Thoracic aorta (tissue), 2 donors: ENCODE results near the gene MPIG6B. TPM values are rescaled to one million over a fixed set of nuclear protein-coding genes. Genes with fewer than 3 reads are reported as not detected.

Experiments
- ATAC-seq: fragments of 150-250 bp; one replicate; pipeline ENCODE4 v1.8.0; 2017; ENCODE audit warnings: low read depth; ENCODE audit not compliant: insufficient number of reproducible peaks, low FRiP score
- DNase-seq: peaks from one replicate; pipeline ENCODE4 v3.0.0-alpha.2; 2020; ENCODE audit warnings: low spot score
- H3K27ac ChIP-seq, 2 donors: fragments of 200-600 bp; sonication (generic); 1 replicate in 1 of 2; 2 replicates in 1 of 2; pipeline ENCODE4 v1.5.1; 2016; ENCODE audit warnings: mild to moderate bottlenecking in 2 of 2, moderate library complexity in 2 of 2
- H3K27me3 ChIP-seq: fragments of 200-600 bp; sonication (generic); replicated peaks from 2 replicates; pipeline ENCODE4 v1.6.0; 2016; ENCODE audit warnings: mild to moderate bottlenecking; ENCODE audit not compliant: insufficient read depth
- H3K36me3 ChIP-seq: fragments of 200-600 bp; sonication (generic); one replicate; pipeline ENCODE4 v1.5.1; 2016
- H3K4me1 ChIP-seq, 2 donors: fragments of 200-600 bp; sonication (generic); 1 replicate in 1 of 2; 2 replicates in 1 of 2; pipeline versions ENCODE4 v1.5.1 to v1.6.0; 2016; ENCODE audit warnings: low read depth in 2 of 2, mild to moderate bottlenecking in 1 of 2; ENCODE audit not compliant: control insufficient read depth in 1 of 2
- H3K4me3 ChIP-seq: fragments of 200-600 bp; sonication (generic); 2 replicates; pipeline ENCODE4 v1.5.1; 2016; ENCODE audit warnings: mild to moderate bottlenecking
- H3K9me3 ChIP-seq: fragments of 200-600 bp; sonication (generic); 2 replicates; pipeline ENCODE4 v1.5.1; 2016
- total RNA-seq, 2 donors: library from RNA; depleted of rRNA; stranded (reverse); fragments of >200 nt; gene quantifications; one replicate each; pipeline versions ENCODE4 v1.1.0 to v1.2.3, GENCODE V29; 2016
- TF ChIP-seq, protein P1 (sequence below): fragments of 200-600 bp; sonication (generic); IDR thresholded peaks from one replicate; pipeline ENCODE4 v1.5.1; 2019; ENCODE audit warnings: antibody characterized with exemption

MPIG6B gene
- total RNA-seq, 2 donors from 2014 or later: not detected

DNA sequence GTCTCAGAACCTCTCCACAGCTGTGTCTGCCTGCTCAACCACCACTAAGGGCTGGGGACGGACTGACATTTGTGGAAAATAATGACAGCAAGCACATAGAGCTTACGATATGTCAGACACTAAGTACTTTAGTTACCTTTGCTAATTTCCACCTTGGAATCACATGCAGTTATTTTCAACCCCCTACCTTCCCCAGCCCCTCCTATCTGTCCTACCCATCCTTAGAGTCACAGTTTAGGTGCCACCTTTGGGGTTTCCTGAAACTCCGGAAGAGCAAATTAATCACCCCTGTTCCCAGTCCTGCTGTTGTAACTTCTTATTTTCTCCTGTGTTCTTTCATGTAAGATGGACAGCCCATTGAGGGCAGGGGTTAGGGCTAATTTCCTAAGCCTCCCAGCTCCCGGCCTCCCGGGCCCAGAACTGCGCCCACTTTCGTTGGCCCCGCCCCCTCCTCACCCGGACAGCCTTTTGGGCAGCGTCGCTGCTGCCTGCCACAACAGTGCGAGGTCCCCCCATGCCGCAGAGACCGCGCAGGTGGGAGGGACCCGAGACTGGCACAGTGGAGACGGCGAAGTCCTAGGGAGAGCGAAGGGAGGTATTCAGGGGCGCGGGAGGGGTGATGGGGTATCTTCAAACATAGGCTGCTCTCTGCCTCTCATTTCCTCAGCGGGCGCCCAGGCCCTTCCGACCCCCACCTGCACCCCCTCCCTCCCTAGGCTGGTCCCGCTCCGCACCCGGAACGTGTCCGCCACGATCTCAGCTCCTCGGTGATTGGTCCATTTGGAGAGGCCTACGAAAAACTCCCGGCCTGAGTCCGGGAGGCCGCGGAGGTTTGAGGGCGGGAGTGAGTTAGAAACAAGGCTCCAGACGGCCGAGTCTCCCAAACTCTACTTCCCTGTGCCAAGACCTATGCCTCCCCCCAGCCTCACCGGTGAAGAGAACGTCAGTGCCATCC, 4.8 kb downstream of the MPIG6B start:
- H3K9me3 ChIP-seq: no peaks in the 10 kb centered on the region
- TF ChIP-seq, protein P1, sequence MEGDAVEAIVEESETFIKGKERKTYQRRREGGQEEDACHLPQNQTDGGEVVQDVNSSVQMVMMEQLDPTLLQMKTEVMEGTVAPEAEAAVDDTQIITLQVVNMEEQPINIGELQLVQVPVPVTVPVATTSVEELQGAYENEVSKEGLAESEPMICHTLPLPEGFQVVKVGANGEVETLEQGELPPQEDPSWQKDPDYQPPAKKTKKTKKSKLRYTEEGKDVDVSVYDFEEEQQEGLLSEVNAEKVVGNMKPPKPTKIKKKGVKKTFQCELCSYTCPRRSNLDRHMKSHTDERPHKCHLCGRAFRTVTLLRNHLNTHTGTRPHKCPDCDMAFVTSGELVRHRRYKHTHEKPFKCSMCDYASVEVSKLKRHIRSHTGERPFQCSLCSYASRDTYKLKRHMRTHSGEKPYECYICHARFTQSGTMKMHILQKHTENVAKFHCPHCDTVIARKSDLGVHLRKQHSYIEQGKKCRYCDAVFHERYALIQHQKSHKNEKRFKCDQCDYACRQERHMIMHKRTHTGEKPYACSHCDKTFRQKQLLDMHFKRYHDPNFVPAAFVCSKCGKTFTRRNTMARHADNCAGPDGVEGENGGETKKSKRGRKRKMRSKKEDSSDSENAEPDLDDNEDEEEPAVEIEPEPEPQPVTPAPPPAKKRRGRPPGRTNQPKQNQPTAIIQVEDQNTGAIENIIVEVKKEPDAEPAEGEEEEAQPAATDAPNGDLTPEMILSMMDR: no peak
- H3K36me3 ChIP-seq: peaks cover 47% of the 10 kb centered on the region
- DNase-seq (no peak), ATAC-seq (no peak)
- peak overlapping the region; percentile 99 for H3K4me3 ChIP-seq
- no peaks in the 10 kb centered on the region for H3K27me3 ChIP-seq
- peaks cover 16 to 26% of the 10 kb centered on the region in 2 donors for H3K4me1 ChIP-seq
- peak overlapping the region; percentile 97 to 98 for H3K27ac ChIP-seq

- ATAC-seq (peak; percentile 16), DNase-seq (no peak)
- peaks cover 56% of the 10 kb centered on the region for H3K36me3 ChIP-seq
- peak within 1 kb of the TSS; percentile 99 for H3K4me3 ChIP-seq
- no peaks in the 10 kb centered on the region for H3K27me3 ChIP-seq
- peaks cover 21 to 36% of the 10 kb centered on the region in 2 donors for H3K4me1 ChIP-seq
- no peaks in the 10 kb centered on the region for H3K9me3 ChIP-seq
- H3K27ac ChIP-seq: peak within 1 kb of the TSS; percentile 97 to 98
- TF ChIP-seq, protein P1: peak; percentile 41
Measured at GRCh38 chr6:31728767-31729514, 5.8 kb downstream of the MPIG6B start, which contains the start of gene DDAH2. TSS of gene DDAH2 (minus strand) at chr6:31729299. CDS start at chr6:31729161, 138 bp downstream.

- peak; percentile 68 for ATAC-seq
- Histone ChIP-seq H3K27me3 (no peaks in the 10 kb centered on the region), H3K9me3 (no peaks in the 10 kb centered on the region), H3K4me3 (peak overlapping the region; percentile 99), H3K36me3 (peaks cover 56% of the 10 kb centered on the region), H3K27ac (peak overlapping the region; percentile 97 to 98), H3K4me1 (peaks cover 26 to 42% of the 10 kb centered on the region in 2 donors)
- TF ChIP-seq, protein P1: peak; percentile 7
- peak; percentile 84 for DNase-seq
Measured at GRCh38 chr6:31729515-31729978, 6.4 kb downstream of the MPIG6B start.

GRCh38 chr6:31729979-31730630, 6.9 kb downstream of the MPIG6B start:
- Histone ChIP-seq H3K27ac (peak overlapping the region; percentile 97 to 98), H3K4me1 (peaks cover 26 to 45% of the 10 kb centered on the region in 2 donors), H3K9me3 (no peaks in the 10 kb centered on the region), H3K36me3 (peaks cover 56% of the 10 kb centered on the region), H3K4me3 (peak overlapping the region; percentile 99), H3K27me3 (no peaks in the 10 kb centered on the region)
- peak; percentile 17 for ATAC-seq
- peak; percentile 57 for DNase-seq
- TF ChIP-seq, protein P1: no peak
